GM18526 (cell line): Measurements from ENCODE around the gene CFAP92.

Source experiments
- POLR2A ChIP-seq: IDR thresholded peaks from 3 replicates; pipeline ENCODE4 v1.6.1; 2011; ENCODE audit not compliant: insufficient read length; ENCODE audit errors: extremely low read depth

CFAP92 gene

DNA sequence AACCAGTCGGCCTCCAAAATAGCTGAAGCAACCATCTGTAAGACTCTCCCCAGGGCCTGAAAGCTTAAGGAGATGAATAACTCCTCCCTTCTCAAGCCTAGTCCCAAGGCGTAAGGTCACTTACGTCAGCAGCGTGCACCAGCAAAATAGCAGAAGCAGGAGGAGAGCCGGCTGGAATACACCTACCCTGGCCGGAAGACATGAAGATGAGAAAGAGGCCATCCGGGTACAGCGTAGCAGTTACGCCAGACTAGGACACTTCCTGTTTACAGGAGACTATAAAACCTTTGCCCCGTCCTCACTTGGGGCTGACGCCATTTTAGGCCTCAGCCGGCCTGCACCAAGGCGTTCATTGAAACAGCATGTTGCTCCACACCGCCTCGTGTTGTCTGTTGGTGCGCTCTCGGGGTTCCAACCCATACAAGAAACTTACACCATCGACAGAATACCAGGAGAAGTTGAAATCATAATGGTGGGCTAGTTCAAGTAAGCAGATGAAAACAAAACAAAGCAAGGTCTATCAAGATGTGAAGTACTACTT, 2.5 kb downstream of the CFAP92 start:
- TF ChIP-seq POLR2A = no peak

DNA sequence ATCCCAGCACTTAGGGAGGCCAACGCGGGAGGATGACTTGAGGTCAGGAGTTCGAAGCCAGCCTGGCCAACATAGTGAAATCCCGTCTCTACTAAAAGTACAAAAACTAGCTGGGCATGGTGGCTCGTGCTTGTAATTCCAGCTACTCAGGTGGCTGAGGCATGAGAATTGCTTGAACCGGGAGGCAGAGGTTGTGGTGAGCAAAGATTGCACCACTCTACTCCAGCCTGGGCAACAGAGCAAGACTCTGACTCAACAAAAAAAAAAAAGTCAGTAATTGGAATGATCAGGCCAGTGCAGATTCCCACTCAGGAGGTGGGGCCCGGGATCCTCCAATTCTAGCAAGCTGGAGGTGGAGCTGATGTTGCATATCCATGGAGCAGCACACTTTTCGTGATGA, 5.6 kb downstream of the CFAP92 start:
- TF ChIP-seq POLR2A = no peak

DNA sequence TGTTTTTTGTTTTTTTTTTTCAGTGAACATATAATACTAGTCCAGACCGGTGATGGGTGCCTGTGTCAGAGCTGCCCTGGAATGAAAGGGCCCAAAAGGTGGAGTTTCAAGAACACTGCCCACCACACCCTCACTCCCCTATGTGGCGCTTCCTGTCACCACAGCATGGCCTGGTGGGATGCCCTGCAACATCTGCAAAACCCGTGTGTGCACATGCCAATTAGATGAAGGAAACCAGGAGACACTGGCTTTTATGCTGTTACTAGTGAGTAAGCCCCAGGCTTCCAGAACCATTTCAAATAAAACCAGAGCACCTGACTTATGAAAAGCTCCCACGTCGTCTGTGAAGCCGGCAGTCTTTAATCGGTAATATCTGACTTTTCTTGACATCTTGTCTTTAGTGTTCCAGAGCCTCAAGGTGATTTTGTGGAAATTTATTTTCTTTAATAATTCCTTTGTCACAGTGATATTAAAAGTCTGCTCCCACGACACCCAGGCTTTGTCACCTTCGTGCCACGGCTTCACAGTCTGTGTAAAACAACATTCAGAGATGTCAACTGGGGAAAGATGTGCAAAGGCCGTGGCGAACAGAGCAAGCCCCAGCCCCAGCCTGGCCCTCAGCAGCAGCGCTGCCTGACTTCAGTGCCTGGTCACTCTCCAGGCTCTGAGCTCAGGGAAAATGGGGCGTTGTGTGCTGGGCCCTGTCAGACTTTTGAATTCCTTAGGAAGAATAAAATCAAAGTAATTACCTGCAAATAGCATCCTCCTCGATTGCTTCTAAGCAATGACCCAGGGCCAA, 6.4 kb downstream of the CFAP92 start:
- TF ChIP-seq POLR2A = no peak

DNA sequence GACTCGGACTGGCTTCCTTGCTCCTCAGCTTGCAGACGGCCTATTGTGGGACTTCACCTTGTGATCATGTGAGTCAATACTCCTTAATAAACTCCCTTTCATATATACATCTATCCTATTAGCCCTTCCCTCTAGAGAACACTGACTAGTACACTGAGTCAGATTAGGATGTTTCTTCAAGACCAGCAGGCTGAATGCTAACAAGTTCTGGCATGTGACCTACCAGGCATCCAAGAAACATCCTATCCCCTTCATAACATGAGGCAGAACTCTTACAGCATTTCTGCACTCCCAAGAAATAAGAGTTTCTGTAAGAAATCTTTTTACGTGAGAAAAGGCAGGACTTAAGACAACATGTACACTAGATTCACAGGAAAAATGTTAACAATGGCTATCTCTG, 9.3 kb downstream of the CFAP92 start:
- no peak for TF ChIP-seq POLR2A

DNA sequence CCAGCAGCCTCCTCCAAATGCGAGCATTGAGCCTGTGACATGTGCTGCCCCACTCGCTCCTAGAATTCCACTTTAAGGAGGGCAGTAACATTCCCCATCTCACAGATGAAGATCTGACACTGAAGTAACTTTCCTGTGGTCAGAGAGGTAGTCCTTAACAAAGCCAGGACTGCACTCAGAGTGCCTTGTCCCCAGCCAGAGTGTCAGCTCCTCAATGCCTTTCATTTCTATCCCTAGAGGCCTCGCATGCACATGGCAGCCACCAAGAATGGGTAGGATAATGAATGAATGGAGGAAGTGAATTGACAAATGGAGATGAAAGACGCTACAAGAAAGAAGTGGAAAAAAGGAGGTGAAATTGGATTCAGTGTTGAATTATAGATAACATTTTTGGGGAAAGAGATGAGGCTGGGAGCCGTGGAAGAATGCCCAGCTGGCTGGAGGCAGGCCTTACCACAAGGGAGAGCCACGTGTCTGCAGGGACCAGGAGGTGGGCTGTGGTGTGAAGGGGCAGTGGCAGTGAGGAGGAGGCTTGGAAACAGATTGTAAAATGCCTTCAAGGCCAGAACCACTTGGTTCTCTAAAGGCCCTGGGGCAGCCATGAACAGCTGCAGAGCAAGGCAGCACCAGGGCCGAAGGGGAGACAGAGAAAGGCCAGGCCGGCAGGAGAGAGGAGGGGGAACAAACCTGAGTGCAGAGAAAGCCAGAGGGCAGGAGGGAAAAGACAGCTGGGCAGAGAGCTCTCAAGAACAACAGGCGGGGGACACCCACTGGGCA, 10.4 kb downstream of the CFAP92 start:
- no peak for TF ChIP-seq POLR2A

DNA sequence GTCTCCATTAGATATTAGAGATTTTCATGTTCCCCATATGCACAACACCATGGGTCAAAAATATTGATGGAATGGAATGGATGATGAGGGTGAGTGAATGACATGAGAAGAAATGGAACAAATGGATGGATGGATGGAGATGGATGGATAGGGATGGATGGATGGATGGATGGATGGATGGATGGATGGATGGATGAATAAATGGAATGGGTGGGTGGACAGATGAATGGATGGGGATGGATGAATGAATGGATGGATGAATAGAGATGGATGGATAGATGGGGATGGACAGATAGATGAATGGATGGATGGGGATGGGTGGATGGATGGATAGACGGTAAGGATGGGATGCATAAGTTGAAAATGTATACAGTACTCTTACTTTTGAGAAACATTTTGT, 18.6 kb downstream of the CFAP92 start:
- TF ChIP-seq POLR2A = no peak

DNA sequence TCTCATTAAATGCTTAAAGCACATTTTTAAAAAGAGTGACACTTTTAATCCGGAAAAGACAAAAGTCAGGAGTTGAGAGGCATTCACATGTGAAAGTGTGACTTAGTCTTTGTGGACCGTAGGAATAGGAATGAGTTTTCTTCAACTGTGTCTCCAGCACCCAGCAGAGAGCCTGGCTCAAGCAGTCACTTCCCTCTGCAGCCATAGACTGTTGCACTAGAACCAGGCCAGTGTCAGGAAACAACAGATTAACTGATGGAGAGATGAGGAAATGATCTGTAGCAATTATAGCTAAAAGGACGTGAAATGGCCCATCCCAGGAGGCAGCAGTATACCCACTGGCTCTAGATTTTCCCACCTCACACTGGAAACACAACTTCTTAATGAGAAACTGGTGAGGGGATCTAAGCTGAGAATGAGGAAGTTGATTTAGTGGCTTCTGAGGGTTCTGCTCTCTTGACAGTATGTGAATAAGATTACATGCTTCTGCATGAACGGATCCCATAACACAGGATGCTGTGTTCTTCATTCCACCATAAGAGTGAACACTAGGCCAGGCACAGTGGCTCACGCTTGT, 19.8 kb downstream of the CFAP92 start:
- TF ChIP-seq POLR2A = no peak

DNA sequence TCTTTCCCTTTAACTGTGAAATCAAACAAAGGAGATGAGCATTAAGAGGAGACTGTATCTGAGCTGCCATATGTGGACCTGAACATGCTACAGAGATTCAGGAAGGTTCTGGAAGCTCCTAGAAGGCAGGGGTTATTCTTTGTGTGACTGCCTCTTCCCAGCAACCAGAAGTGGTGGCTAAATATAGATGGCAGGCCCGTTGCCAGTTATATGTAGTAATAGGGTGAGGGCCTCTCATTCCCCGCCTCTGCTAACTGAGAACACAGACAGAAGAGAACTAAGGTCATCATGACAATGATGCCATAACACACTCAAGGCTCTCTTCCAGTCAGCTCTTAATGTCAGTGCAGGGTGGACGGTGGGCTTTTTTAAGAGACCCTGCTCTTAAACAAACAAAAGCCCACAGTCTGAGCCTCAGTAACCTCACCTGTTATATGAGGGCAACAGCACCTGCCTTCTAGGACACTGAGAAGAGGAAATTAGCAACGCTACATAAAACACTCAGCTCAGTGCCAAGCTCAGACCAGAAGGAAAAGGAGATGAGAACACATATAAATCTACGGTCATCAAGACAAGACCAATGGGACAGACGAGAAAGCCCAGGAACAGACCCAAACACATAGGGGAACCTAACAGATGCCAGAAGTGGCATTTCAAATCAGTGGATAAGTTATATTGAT, 22.3 kb downstream of the CFAP92 start:
- no peak for TF ChIP-seq POLR2A

DNA sequence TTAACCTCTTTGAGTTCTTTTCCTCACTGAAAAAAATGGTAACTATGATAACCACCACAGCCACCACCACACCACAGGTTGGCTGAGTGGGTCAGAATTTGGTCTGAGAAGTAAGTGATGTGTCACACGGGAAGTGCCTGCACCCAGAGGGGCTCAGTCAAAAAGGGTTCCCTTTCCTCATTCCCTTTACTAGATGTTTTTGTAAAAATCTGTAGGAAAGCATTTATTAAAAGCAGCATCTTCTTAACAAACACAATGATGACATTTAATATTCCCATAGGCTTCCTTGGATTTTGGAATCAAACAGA, 23.2 kb downstream of the CFAP92 start:
- TF ChIP-seq POLR2A = no peak

DNA sequence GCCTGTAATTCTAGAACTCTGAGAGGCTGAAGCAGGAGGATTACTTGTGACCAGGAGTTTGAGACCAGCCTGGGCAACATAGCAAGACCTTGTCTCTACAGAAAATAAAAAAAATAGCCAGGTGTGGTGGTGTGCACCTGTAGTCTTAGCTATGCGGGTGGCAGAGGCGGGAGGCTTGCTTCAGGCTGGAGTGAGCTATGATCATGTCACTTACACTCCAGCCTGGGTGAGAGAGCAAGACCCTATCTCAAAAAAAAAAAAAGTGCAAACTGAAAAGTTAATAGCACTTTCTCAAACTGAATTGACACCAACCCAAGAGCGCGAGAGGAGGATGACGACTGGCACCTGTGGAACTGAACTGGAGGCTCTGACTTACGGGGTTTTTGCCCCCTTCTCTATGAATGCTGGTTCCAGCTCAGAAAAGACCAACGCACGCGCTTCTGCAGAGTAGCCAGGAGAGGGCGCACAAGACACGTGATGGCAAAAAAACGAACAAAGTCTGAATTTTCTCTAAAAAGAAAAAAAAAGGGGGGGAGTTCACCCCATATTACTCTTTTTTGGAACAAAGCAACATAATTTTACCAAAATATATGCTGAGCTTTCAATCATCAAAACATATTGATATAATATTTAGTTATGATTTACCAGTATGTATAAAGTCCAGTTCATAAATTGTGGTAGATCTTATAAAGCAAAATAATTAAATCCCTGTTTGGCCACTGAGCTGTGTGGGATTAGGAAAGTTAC, 23.7 kb downstream of the CFAP92 start:
- TF ChIP-seq POLR2A = no peak

DNA sequence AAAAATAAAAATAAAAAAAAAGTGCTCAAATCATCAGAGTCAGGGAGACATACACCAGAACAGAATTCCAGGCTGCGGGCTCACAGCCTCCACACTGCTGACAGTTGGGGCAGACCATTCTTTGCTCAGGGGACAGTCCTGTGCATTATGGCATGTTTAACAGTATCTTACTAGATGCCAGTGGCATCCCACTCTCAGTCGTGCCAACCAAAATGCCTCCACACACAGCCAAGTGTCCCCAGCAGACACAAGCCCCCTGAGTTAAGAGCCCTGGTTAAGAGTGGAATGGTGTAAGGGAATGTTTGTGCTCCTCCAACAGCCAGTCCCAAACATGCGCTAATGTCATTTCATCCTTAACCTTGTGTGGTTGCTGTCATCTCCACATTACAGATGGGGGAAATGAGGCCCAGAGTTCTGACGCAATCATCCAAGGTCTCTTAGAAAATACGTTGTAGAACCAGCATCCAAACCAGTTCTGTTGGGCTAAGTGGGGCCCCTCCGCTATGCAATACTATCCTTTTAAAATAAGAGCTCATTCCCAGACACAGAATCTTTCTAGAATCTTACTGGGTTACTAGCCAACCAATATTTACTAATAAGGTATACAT, 26.0 kb downstream of the CFAP92 start:
- TF ChIP-seq POLR2A = no peak

DNA sequence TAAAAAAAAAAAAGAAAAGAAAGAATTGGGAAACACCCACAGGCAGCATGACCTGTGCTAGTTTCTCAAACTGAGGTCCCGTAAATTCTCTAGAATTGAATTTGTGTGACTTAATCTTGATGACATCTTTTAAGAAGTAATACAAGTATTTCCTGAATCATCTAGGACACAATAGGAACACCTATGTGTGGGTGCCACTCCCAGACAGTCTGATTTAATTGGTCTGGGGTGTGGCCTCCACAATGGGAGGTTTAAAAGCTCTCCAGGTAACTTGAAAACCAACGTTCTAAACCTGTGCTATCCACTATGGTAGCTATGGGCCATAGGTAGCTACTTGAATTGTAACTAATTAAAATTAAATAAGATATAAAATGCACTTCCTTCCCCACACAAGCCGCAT, 28.1 kb downstream of the CFAP92 start:
- no peak for TF ChIP-seq POLR2A

DNA sequence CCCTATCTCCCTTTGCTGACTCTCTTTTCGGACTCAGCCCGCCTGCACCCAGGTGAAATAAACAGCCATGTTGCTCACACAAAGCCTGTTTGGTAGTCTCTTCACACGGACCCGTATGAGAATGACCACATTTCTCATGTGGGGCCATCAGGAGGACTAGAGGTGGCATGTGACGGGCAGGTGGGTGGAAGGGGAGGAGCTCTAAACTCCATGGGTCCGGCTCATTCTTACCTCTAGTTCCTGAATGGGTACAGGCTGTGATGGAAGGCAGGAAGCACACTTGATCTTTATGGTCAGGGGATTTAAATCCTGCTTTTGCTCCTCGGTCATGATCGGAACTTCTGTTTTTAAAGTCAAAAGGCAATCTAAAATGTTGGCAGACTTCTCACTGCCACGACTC, 28.6 kb downstream of the CFAP92 start:
- TF ChIP-seq POLR2A = no peak

DNA sequence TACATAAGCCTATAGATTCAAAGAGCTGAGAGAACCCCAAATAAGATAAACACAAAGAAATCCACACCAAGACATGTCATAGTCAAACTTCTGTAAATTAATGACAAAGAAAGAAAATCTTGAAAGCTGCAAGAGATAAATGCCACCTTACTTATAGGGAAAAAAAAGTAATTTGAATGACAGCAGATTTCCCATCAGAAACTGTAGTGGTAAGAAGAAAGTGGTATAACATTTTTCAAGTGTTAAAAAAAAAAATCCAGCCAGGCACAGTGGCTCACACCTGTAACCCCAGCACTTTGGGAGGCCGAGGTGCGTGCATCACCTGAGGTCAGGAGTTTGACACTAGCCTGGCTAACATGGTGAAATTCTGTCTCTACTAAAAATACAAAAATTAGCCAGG, 37.4 kb downstream of the CFAP92 start:
- TF ChIP-seq POLR2A = no peak
